HK-2 (cell line): Measurements from ENCODE around the gene BACH1.
A peak's percentile ranks its signal among the peaks of the same experiment; 100 is the strongest.
"Not testable (repeated sequence)": the region's sequence is repeated elsewhere in the genome, so short reads cannot be mapped to it uniquely, and the experiment has no call there.

Experiments
- DNase-seq: peaks from one replicate; pipeline ENCODE4 v3.0.0-alpha.2; 2018; ENCODE audit not compliant: unreplicated experiment

The BACH1 gene

DNA sequence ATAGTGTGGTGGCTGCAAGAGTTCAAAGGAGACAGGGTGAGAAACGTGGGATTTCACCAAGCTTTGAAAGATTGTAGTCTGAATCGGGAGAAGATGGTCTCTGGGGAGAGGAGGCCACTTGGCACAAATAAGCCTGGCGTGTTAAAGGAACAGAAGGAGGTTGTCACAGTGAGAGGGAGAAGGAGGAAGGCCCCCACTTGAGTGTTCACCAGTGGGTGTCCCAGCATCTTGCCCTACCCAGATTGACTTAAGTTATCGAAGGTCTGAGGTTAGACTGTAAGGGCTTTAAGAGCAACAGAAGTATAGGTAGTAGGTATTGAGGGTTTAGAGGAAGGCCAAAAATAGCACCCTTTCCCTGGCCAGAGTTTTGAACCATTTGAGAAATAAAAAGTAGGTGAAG, 48.0 kb downstream of the BACH1 start:
- no peak for DNase-seq

DNA sequence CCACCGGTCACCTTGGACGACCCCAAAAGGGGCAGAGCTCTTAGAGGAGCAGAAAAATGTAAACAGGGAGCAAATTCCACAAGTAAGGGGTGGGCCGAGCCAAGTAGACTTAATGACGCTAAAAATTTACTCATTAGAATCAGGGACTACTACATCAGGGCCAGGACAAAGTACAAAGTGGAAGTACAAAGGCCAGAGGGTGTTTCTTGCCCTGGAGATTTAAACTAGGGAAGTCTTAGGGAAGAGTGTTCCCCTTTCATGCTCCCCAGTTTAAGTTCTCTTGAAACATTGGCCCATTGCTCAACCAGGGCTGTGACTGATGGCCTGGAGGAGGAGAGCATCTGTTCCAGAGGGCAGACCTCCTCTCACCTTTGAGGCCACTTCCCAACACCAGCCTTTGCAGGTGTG, 48.6 kb downstream of the BACH1 start:
- DNase-seq: no peak

DNA sequence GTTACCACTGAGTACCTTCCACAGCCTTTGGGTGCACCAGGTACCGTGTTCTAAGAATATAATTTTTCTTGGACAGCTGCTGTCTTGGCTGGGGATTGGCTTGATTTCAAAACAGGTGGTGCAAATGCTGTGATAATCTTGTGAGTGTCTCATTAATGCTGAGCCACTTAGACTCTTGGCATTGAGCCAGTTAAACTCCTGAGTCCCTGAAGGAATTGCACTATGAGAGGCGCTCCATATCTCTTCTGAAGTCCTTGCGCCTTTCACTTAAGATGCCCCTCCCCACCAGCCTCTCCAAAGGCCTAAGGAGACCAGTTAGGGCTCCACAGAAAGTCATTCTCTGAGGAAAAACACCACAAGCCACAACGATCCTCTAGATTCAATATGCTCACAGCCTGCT, 51.0 kb downstream of the BACH1 start:
- DNase-seq: no peak

DNA sequence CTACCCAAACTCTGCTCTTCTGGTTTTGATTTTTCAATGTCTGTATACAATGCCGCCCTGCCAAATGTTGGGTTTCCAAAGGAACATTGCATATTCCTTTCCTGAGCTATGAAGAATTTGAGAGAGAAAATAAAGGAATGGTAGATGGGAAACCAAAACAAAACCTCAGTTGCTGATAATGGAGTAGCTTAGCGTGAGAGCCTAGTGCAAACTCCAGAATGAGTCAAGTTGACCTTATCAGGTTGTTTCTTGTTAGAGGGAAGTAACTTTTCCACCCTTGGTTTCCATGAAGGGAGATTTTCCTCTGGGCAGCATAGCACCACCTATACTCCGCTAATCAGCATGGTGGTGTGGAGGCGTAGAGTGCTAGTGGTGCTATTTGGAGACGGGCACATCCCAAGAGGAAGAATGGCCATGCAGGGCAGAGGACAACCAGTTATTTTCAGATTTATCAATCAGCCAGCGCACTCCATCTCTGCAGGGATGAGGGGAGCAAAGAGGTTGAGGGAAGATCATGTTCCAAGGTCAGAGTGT, 51.6 kb downstream of the BACH1 start:
- DNase-seq: no peak

DNA sequence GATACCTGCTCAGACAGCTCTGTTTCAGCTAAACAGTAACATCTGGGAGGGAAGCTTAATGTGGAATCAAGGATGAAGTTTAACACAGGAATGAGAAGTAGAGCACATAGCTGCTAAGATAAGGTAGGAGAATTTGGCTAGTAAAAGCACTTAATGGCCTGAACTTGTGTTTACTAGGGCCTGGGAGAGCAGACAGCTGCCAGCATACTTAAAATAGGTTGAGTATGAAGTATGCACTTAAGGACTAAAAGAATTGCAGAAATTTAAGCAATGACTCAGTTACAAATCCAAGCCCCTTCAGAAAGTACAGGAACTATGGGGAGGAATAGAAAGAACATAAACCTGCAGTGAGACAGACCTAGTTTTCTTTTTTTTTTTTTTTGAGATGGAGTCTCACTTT, 53.0 kb downstream of the BACH1 start:
- no peak for DNase-seq

DNA sequence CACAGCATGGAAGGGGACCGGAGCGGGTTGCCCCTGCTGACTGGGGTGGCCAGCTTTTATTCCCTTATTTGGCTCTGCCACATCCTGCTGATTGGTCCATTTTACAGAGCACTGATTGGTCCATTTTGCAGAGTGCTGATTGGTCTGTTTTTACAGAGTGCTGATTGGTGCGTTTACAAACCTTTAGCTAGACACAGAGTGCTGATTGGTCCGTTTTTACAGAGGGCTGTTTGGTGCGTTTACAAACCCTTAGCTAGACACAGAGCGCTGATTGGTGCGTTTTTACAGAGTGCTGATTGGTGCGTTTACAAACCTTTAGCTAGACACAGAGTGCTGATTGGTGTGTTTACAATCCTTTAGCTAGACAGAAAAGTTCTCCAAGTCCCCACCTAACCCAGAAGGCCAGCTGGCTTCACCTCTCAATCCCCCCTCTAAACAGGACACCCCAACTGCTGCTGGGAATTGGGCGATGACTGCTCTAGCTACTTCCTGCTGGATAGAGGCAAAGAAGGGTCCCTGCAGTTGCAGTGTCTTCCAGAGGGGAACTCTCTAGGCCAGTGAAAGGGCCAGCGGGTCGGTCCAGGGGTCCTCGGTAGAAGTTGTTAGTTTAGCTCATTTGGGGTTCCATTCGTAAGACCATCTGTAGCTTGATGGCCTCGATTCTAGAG, 56.5 kb downstream of the BACH1 start:
- DNase-seq: not testable (repeated sequence)

DNA sequence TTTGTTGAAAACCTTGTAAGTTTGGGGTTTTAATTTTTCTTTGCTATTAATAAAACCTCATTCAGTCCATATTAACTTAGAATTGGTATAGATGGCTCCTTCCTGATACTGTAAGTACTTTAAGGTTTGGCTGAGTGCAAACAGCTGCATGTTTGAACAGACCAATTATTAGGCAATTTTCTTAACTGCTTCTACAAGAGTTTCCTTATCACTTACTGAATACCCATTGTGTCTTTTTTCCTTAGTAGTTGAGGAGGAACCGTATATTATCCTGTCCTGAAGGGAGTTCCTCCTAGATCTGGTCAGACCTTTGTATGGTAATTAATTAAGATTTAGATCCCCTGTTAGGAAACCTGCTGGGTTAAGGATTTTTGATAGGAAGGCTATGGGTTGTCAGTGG, 57.6 kb downstream of the BACH1 start:
- DNase-seq: not testable (repeated sequence)

DNA sequence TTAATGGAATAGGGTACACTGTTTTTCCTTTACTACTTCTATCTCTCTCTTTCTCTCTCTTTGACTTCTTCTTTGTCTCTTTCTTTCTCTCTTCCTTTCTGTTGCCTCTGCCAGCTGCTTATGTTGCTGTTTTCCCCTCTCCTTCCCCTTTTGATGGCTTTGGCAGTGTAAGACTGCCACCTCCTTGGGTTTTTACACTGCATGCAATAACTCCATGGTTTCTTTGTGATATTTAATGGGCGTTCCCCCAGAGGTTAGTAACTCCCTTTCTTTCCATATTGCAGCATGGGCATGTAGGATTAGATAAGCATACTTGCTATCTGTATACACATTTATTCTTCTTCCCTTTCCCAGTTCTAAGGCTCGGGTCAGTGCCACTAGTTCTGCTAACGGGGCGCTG, 58.1 kb downstream of the BACH1 start:
- DNase-seq: not testable (repeated sequence)

DNA sequence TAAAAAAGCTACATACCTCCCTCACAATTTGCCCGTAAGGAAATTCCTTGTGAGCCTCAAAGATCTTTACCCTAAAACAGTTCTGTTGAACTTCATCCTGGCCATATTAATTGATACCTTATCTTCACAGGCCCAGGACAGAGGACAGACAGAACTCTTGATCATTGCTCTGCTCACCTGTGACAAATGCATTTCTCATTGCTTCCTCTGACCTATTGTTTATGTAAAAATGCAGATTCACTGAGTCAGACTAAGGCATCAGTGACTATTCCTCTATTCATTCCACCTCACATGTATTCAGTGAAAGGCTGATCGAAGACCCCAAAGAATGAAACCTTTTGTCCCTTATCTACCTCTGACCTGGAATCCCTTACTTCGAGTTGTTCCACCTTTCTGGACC, 61.0 kb downstream of the BACH1 start:
- DNase-seq: no peak

DNA sequence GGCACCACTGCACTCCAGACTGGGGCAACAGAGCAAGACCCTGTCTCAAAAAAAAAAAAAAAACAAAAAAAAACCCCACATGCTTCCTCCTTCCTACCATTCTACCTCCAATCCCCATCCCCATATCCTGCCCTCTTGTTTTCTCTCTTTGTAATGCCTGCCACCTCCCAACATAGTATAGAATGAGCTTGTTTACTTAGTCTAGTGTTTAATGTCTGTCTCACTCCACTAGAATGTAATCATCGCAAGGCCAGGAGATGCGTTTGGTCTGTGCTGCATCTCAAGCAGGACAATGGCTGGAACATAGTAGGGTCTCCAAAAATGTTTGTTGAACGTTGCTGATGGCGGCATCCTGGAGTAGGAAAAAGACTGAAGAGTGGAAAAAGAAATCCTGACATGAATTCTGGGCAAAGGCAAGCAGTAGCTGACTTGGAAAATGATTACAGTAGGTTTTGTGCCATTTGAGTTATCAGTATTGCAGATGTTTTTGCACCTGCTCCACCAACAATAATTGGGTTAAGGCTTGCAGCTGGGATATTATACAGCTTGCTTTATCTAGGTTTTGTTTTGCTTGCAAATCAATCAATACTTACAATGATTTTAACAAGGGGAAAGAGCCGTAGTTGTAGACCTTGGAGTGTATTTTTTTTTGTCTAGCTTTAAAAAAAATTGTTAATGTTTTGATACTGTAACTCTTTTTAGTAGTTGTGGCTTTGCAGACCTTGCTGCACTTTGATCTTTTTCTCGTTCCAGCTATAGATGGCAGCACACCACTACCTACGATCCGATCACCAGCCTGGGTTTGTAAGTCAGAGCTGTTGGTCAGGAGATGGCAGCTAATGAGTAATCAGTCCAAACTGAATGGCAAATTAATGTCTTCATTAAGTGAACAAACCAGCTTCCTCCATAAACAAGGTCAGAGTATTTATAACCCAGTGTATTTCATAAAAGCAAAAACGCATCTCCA, 62.4 kb downstream of the BACH1 start:
- DNase-seq: no peak

DNA sequence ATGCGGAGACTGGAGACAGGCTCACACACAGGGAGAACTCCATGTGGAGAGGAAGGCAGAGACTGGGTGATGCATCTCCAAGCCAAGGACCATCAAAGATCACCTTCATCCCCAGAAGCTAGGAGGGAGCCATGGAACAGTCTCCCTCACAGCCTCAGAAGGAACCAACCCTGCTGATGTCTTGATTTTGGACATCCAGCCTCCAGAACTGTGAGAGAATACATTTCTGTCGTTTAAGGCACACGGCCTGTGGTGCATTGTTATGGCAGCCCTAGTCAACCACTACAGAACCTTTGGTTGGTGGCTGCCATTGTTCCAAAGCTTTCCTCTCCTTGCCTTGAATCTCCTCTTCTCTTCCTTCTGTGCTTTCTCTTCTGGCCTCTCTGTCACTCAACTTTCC, 64.0 kb downstream of the BACH1 start:
- no peak for DNase-seq

DNA sequence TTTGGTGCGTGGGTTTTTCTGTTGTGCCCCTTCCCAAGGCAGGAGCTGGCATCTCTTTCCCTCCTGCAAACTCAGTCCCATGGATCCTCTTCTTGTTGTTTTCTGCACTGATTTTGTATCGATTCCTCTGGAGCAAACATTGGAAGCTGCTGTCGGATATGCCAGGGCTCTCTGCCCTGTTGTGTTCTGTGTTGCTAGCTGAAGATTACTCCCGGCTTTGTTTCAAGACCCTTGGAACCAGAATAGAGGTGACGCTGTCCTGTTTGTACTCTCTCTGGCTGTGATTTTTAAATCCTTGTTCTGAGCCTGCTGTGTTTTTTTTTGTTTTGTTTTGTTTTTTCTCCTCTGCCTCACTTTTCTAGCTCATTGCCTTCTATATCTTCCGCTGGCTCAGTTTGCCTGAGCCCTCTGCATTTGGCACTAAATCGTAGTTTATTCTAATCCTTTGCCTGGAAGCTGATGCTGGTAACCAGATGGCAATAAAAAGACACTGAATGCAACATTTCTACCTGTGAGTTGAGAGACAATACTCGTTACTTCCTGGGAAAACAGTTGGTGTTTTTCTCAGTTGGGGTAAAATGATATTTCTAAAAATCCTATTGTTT, 67.0 kb downstream of the BACH1 start:
- no peak for DNase-seq

DNA sequence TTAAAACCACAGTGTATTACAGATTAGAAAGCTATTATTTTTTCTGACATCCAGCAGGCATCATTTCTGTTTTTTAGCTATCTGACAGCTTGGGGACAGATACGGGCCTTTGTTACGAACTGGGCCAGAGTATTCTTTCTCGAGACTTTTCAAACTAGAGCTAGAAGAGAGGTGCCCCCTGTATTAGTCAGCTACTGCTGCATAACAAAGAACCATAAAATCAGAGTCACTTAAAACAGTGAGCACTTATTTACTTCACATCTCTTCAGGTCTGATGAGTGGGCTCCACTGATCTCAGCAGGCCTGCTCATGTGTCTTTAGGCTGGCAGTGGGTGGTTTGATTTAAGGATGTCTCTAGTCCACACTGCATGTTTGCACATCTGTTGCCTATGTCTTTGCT, 67.8 kb downstream of the BACH1 start:
- no peak for DNase-seq

DNA sequence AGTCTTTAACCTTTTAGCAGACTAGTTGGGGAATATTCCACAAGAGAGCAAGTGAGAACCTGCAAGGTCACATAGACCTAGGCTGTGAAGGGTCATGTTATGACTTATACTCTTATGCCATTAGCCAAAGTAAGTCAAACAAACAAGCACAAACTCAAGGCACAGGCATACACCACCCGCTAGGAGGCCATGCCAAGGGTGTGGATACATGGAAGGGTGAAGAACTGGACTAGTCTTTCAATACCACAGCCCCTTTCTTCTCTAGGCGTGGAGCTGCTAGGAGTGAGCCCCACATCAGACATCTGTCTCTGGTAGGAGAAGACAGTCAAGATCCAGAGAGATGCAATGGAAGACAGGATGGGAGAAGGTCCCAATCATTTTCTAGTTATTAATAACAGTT, 68.6 kb downstream of the BACH1 start:
- DNase-seq: no peak

DNA sequence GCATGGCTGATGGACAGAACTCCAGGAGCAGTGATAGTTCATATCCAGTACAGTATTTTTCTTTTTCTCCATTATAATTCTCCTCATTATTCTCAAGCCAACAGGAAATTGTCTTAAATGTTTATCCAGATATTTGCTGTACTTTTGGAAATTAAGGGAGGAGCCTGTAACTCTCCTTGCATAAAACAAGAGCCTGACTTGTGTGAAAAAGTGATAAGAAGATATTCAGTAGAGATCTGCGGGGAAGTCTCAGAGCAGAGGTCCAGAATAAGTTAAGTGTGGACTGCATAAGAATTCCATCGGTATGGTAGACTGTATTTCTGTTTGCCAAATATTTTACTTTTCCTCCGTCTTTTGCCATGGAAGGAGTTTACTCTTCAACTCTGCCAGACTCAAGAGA, 70.2 kb downstream of the BACH1 start:
- no peak for DNase-seq

DNA sequence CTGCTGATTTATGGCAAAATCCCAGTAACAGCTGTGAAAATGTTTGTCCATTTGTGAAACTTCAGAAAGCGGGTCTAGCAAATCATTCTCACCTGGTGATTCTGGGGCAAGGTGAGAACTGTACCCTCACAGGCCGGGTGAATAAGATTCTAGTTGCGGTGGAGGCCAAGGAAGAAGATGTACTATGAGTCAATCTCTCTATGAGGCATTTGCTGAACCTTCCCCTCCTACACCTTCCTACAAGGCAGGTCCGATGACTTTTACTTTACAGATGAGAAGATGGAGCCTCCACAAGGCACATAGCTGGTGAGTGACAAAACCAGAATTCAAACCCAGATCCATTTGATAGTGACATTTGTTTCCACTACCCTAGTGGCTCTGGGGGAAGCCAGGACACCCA, 72.7 kb downstream of the BACH1 start:
- no peak for DNase-seq

DNA sequence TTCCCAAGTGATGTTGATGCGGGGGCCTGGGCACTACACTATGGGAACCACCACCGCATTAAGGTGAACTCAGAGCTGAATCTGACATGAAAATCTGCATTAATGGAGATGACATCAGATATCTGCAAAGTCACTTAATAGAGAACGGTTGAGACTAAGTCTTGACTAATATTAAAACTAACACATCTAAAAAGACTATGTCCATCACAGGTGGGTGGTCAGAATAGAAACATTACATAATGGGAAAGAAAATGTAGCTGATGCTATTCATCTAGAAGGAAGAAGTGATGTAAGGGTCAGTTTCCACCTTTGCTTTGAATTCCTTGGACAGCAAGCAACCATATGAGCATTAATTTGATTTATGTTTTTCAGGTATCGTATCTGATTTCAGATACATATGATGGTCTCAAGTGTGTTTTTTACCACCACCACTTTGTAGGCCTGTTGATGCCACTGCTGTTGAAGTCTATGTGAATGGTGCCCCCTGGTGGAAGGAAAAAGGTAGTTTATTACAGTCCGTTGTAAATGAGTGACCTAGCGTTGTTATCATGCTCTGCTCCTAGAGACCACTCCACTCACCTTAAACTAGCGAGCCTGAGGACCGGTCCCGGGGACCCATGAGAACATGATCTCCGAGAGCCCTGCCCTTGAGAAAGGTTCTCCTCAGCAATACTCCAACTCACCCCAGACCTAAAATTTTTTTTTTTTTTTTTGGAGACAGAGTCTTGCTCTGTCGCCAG, 73.5 kb downstream of the BACH1 start:
- peak; percentile 14 for DNase-seq

DNA sequence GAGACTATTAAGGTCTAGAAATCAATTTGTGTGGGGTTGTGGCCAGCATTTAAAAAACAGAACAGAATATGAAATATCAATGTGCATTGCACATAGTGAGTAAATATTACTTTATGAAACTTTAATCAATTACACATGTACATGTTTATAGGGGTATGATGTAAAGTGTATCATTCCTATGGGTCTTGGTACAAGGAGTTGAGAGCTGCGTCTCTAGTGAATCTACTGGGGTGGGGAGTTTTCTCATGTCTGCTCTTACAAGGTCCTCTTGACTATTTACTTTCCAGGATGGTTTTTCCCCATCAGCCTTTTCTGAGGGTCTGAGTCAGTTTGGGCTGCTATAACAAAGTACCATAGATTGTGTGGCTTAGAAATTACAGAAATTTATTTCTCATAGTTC, 75.8 kb downstream of the BACH1 start:
- no peak for DNase-seq

DNA sequence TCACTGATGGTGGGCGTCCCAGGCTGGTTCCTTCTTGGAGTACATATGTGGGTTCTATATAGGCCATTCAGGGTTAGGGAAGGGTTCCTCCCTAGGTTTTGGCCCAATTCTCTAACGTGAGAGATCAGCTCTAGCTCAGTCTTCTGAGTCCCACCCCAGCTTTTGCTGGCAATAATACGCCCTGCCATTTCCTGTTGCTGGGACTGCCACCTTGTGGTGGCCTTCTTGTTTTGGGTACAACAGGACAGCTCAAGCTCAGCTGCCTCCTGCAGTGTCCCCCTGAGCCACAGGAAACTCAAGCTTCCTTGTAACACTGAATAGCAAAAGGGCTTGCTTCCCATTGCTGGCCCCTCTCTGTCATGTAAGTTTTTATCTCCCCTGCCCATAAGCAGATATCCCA, 77.8 kb downstream of the BACH1 start:
- no peak for DNase-seq

DNA sequence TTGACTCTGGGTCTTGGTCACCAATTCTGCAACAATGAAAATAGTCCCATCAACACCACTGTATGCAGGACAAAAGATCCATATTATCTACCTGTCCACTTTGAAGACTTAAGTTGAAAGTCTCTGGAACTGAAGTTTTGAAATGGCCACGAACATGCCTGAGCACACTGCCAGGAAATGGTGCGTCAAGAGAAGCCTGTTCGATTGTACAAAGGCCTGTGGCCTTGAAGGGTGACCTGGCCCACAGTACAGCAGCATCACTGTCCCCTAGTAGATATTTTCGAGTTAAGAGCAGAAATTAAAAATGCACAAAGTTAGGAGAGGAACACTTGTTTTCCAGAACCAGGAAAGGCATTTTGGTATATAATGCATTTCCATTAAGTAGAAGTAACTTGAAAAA, 78.5 kb downstream of the BACH1 start:
- no peak for DNase-seq

DNA sequence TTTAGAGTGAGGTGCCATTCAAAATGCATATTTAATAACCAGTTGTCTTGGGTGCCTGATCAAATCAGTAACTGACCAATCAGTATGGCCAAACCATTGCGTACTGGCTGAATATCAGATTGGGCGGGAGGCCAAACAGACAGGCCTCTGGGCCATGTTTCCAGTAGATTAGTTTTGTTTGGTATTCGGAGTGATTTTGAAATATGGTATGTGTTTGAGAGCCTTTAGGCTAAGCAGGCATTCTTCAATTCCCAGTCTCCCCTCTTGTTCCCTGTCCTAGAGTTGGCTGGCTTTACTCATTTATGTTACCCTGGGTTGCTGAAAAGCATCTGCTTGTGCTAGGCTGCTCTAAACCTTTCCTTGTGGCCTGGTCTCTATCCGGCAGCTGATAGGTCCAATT, 80.1 kb downstream of the BACH1 start:
- no peak for DNase-seq

DNA sequence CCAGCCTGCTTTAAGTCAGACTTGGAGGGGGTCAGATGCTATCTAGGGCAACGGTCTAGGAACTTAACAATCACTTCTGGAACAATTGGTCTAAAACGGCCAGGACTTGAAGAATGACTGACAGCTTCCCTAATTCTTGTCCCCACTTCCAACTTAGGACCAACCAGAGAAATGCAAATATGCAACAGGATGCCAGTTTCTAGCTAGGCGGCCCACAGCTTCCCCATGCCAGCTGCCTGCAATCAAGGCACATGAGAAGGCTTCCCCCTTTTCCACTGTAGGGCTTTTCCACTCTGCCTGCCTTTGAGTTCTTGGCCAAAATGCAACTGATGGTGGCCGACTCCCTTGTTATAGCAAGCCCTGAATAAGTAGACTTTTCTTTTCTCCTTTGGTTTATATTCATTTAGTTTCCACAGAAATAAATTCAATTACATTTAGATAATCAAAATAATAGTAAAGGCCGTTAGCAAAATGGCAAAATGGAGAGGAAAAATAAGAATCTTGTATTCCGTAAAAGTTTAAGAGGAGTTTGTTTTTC, 80.9 kb downstream of the BACH1 start:
- DNase-seq: no peak
